Activated CD8-positive, alpha-beta T cell treated with anti-CD3 and anti-CD28 coated beads, Interleukin-2, amount 10 ng/mL, durations not matched to agents 7 days and 5 days (primary cell): ENCODE results near the gene ITPK1. TPM values are rescaled to one million over a fixed set of nuclear protein-coding genes. Genes with fewer than 3 reads are reported as not detected.

Source experiments
- ATAC-seq: fragments of 150-1000 bp; cut with Tn5 transposase; one replicate; pipeline ENCODE4 v1.10.0; 2021; ENCODE audit warnings: moderate library complexity
- CTCF ChIA-PET: fragments of 350-600 bp; sonication (Branson Sonifier 250); formaldehyde crosslinking; loops from one replicate; lab custom pipeline; 2021; ENCODE audit warnings: antibody characterized with exemption; lab: Charles Lee
- POLR2A ChIA-PET: fragments of 350-600 bp; sonication (Branson Sonifier 250); formaldehyde crosslinking; loops from one replicate; lab custom pipeline; 2021; ENCODE audit warnings: antibody characterized with exemption; lab: Charles Lee
- DNase-seq: peaks from one replicate; pipeline ENCODE4 v3.0.0-alpha.2; 2020
- H3K27ac Mint-ChIP-seq: one replicate; pipeline ENCODE4 v1.8.0; 2021; ENCODE audit warnings: mild to moderate bottlenecking, mixed read lengths
- H3K27me3 Mint-ChIP-seq: one replicate; pipeline ENCODE4 v1.8.0; 2021; ENCODE audit warnings: low read depth, mixed read lengths
- H3K36me3 Mint-ChIP-seq: one replicate; pipeline ENCODE4 v1.8.0; 2021; ENCODE audit warnings: low read depth, mixed read lengths
- H3K4me1 Mint-ChIP-seq: one replicate; pipeline ENCODE4 v1.8.0; 2021; ENCODE audit warnings: low read depth, mixed read lengths
- H3K4me3 Mint-ChIP-seq: one replicate; pipeline ENCODE4 v1.8.0; 2021; ENCODE audit warnings: mild to moderate bottlenecking, mixed read lengths
- H3K9me3 Mint-ChIP-seq: one replicate; pipeline ENCODE4 v1.8.0; 2022; ENCODE audit warnings: mixed read lengths; ENCODE audit not compliant: insufficient read depth
- total RNA-seq, 2 experiments: library from RNA; stranded (reverse); gene quantifications; one replicate each; pipeline ENCODE4 v1.2.3, GENCODE V29; 2021

ITPK1 gene
- total RNA-seq, 2 experiments from 2014 or later, result 103 to 107 TPM

DNA sequence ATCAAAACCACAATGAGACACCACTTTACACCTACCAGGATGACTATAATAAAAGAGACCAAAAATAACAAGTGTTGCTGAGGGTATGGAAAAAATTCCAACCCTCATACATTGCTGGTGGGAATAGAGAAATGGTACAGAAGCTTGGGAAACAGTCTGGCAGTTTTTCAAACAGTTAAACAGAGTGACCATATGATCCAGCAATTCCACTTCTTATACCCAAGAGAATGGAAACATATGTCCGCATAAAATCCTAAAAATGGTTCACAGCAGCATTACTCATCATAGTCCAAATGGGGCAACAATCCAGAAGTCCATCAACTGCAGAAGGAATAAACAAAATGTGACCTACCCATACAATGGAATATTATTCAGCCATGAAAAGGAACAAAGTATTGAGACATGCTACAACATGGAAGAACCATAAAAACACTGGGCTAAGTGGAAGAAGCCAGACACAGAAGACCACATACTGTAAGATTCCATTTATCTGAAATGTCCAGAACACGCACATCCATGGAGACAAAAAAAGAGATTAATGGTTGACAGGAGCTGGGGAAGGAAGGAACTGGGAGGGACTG is 148.3 kb downstream of the ITPK1 start:
- Mint-ChIP-seq H3K9me3 (no peaks in the 10 kb centered on the region), H3K27ac (no peak overlapping the region), H3K27me3 (no peaks in the 10 kb centered on the region), H3K4me3 (no peak overlapping the region), H3K4me1 (no peaks in the 10 kb centered on the region), H3K36me3 (peaks cover 14% of the 10 kb centered on the region)
- ATAC-seq (no peak), DNase-seq (no peak)
- ChIA-PET CTCF (no interaction called here), POLR2A (no interaction called here)

DNA sequence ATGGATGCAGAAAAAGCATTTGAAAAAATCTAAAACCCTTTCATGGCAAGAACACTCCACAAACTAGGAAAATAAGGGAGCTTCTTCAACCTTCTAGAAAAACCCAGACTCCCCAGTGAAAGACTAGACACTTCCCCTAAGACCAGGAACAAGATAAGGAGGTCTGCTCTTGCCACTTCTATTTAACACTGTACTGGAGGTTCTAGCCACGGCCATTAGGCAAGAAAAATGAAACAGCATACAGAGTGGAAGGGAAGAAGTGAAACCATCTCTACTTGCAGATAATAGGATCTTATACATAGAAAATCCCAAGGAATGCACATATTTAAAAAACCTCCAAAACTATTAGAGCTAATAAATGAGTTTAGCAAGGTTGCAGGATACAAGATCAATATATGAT is 150.4 kb downstream of the ITPK1 start:
- Mint-ChIP-seq H3K36me3 (peaks cover 10% of the 10 kb centered on the region), H3K27ac (no peak overlapping the region), H3K4me1 (no peaks in the 10 kb centered on the region), H3K9me3 (no peaks in the 10 kb centered on the region), H3K27me3 (no peaks in the 10 kb centered on the region), H3K4me3 (no peak overlapping the region)
- ChIA-PET POLR2A (no interaction called here), CTCF (interaction anchor here (0.7 to 1.8 kb wide), 2 partner anchors 10 to 13 kb away, joined by 3 to 4 read pairs; no protein-coding TSS in a partner anchor)
- DNase-seq, result no peak
- no peak for ATAC-seq

DNA sequence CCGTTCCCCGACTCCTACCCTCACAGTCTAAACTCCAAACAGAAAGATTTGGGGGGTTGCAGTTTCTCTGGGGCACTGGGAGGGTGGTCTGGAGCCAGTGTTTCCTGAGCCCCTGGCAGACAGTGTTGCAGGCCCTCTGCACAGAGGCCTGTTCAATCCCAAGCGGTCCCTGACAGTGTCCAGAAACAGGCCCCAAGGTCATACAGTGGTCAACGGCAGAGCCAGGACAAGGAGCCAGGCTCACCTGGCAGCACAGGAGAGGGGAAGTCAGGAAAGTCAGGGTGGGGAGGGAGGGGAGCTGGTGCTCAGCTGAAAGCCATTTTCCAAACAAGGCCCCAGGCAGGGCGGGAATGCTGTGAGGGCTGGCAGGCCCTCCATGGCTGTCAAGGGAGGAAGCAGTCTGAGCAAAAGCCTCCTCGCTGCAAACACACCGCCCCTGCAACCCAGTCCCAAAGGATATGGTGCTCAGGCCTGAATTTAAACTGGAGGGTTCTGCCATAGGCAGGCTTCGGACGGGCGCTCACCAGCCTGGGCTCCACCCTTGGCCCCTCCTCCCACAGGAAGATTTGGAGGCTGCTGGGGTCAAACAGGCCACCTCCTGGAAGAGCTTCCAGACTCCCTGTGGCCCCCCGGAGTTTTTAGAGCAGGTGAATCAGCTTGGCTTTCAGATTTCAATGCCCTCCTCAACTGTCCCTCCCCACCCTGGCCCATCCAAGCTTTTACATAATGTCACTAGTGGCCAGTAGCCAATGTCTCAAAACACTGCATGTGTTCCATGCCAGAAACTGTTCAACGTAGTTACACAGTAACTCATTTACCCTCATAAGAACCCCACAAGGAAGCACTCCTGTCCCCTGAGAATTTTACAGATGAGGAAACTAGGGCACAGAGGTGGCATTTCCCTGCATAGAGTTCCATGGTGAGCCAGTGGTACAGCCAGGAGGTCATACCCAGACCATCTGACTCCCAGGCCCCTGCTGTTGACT is 151.3 kb downstream of the ITPK1 start:
- CTCF ChIA-PET, result interaction anchor here (1.8 kb wide), 1 partner anchor 12 kb away, joined by 4 read pairs; no protein-coding TSS in a partner anchor
- no peak overlapping the region for H3K27ac Mint-ChIP-seq

DNA sequence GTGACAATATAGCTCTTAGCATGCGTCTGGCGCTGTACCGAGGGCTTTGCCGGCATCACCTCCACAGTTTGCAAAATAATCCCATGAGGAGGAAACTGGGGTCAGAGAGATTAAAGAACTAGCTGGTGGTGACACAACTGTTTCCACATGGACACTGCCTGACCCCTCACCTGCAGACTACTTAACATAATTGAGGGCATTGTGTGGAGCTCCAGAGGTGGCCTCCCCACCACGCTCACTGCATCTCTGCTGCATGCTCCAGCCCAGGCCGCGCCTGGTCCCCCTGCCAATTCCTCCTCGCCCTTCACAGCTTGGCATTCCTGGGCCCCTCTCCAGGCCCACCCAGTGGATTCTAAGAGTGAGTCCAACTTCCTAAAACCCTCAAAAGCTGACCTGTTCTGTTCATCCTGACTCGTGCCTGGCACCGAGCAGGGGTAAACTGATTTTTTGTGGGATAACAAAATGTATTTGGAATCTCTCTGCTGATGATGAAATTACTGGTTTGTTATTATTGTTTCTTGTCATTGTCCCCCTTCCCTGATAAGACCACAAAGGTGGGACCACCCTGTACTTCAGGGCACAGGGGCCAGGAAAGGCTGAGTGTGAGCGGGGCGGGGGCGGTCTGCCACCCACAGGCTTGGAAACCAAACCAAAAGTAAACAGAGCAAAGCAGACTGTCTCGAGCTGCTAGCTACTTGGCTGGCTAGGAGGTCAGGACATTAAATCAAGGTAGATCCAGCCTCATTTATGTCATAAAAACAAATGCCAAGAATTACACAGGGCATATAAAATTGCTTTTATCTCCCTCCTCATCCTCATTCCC is 152.2 kb downstream of the ITPK1 start:
- no peaks in the 10 kb centered on the region for H3K9me3 Mint-ChIP-seq
- CTCF ChIA-PET, result interaction anchor here (1.0 to 1.5 kb wide), 2 partner anchors 170 to 255 kb away, joined by 3 to 4 read pairs; no protein-coding TSS in a partner anchor
- H3K27ac Mint-ChIP-seq, result peak overlapping the region; percentile 44
- POLR2A ChIA-PET, result no interaction called here
- ATAC-seq (no peak), DNase-seq (no peak)
- no peaks in the 10 kb centered on the region for H3K27me3 Mint-ChIP-seq
- peaks cover 8% of the 10 kb centered on the region for H3K36me3 Mint-ChIP-seq
- no peaks in the 10 kb centered on the region for H3K4me1 Mint-ChIP-seq
- H3K4me3 Mint-ChIP-seq, result no peak overlapping the region

More for the DNA sequence above, 151.3 kb downstream of the ITPK1 start:
- H3K9me3 Mint-ChIP-seq, result no peaks in the 10 kb centered on the region
- DNase-seq (no peak), ATAC-seq (no peak)
- POLR2A ChIA-PET, result no interaction called here
- peaks cover 8% of the 10 kb centered on the region for H3K36me3 Mint-ChIP-seq
- H3K4me3 Mint-ChIP-seq, result no peak overlapping the region
- H3K4me1 Mint-ChIP-seq, result no peaks in the 10 kb centered on the region
- no peaks in the 10 kb centered on the region for H3K27me3 Mint-ChIP-seq

DNA sequence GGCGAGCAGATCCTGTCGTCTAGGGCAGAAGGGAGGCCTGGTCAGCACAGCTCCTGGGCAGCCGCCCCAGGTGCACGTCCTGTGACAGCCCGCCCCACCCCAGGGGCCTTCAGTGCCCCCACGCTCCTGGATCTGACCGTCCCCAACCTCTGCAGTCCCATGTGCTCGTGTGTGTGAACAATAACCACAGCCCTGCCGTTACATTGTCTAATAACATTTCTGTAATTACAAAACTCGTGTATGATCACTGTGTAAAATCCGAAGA is 153.0 kb downstream of the ITPK1 start:
- DNase-seq (no peak), ATAC-seq (no peak)
- POLR2A ChIA-PET, result no interaction called here
- Mint-ChIP-seq H3K4me1 (no peaks in the 10 kb centered on the region), H3K27ac (no peak overlapping the region), H3K9me3 (no peaks in the 10 kb centered on the region), H3K4me3 (no peak overlapping the region), H3K36me3 (peaks cover 13% of the 10 kb centered on the region), H3K27me3 (no peaks in the 10 kb centered on the region)
- CTCF ChIA-PET, result interaction anchor here (1.0 to 1.5 kb wide), 2 partner anchors 171 to 256 kb away, joined by 3 to 4 read pairs; no protein-coding TSS in a partner anchor

DNA sequence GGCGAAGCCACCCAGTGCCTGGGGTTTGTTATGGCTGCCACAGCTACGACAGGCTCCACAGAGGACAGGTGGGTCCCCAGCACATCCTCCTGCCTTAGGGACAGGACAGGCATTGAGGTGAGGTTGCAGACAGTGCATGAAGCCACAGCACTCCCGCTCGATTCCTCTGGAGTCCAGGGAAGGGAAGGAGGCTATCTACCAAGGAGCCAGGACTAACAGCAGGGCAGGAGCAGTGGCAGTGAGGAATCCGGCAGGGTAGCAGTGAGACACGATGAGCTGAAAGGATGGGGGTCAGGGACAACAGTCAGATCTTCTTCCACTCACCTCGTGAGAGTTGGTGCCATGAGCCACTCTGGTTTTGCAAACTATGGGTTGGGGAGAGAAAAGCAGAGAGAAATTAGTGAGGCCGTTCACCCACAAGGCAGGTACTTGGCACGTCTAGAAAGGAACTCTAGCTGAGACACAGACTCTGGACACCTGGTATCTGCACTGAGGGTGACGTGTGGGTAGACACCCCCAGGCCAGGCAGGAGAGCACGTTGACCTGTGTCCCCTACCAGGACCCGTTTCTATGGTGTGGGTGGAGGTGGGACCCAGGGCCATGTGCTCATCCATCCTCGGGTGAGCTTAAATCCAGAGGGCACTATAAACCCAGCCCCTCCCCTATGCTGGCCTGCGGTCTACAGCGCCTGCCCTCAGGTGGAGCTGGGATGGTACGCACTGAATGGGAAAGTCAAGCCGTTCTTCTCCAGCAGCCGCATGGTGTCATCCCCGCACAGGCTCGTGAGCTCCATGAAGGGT is 153.5 kb downstream of the ITPK1 start:
- H3K9me3 Mint-ChIP-seq, result no peaks in the 10 kb centered on the region

DNA sequence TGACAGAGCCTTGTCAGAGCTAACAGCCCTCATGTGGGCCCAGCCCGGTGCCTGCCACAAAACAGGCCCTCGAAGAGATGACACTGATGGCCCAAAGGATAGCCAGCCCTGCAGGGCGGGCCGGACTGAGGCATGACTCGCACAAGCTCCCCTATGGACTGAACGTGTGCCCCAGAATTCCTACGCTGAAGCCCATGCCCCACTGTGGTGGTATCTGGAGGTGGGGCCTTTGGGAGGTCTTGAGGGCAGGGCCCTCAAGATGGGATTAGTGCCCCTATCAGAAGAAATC is 154.2 kb downstream of the ITPK1 start:
- DNase-seq (no peak), ATAC-seq (no peak)
- Mint-ChIP-seq H3K27me3 (no peaks in the 10 kb centered on the region), H3K9me3 (no peaks in the 10 kb centered on the region), H3K27ac (no peak overlapping the region), H3K4me3 (no peak overlapping the region), H3K4me1 (no peaks in the 10 kb centered on the region), H3K36me3 (peaks cover 10% of the 10 kb centered on the region)
- ChIA-PET POLR2A (no interaction called here), CTCF (no interaction called here)

More for the DNA sequence above, 153.5 kb downstream of the ITPK1 start:
- DNase-seq (no peak), ATAC-seq (no peak)
- H3K27ac Mint-ChIP-seq, result no peak overlapping the region
- no peak overlapping the region for H3K4me3 Mint-ChIP-seq
- H3K36me3 Mint-ChIP-seq, result peaks cover 8% of the 10 kb centered on the region
- ChIA-PET POLR2A (no interaction called here), CTCF (interaction anchor here (1.0 to 1.5 kb wide), 2 partner anchors 171 to 257 kb away, joined by 3 to 4 read pairs; no protein-coding TSS in a partner anchor)
- no peaks in the 10 kb centered on the region for H3K27me3 Mint-ChIP-seq
- H3K4me1 Mint-ChIP-seq, result no peaks in the 10 kb centered on the region

DNA sequence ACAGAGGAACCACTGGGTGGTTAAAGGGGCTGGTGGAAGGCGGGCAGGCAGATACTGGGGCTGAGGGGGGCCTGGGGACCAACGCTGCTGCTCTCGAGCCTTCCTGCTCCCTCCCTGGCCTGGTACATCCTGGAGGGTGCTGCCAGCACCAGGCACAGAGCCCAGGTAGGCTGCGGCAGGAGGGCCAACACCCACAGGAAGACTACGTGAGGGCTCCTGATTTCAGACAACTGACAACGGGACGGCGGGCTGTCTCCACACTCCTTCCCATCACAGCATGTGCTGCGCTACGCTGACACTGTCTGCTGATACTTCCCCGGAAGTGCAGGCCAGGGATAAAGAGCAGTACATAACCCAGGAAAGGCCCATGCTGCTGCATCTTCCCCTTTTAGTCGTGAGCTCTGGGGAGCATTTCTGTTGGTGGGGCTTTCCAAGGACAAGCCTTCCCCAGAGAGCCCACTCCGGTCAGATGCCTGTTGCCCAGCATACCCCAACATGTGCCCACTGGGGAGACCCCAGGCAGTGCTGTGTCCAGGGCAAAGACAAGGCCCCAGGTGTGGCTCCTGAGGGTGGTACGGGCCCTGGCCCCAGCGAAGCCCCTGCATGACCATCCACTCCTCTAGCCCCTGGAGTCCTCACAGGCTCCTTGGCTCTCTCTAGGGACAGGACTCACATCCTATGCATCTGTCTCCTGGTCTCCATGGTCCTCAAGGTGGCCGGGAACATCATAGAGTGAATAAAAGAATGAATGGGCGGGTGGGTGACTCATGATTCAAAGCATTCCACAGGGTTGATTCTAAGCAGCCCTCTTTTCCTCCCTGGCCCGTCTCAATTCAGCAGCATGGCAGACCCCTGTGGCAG is 154.8 kb downstream of the ITPK1 start:
- no peak for ATAC-seq

DNA sequence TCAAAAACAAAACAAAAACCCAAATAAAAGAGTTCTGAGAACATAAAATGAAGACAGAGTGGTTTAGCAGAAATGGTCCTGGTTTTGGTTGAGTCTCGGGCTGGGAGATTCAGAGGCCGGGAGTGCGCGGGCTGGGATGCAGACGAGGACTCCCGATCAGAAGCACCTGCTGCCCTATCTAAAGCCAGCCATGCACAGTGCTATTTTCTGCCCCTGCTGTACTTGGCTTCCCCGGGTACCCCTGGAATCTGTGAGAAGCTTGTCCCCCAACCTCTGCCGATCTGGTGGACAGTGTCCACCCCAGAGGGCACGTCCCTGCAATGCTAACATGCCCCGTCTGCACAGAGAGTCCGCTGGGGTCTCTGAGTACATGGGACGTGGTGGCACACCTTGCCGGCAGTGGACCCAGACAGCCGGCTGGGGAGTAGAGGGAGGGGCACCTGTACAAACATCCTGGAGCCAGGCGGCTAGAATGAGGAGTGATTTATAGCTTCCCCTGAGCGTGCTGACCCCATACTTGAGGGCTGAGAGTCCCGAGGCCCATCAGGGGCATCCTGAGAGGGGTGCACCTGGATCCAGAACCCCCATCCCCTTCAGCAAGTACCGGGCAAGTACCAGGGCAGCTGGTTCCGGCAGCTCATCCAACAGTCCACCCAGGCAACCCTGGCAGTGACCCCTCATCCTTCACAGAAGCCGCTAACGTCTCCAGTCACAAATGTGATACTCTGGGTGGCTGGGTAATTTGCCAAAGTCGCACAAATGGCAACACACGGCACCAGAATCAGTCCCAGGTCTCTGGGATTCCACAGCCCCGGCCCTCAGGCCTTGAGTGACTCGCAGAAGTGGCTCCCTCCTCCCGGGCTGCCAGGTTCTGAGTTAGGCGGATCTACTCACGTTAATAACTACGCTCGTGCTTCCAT is 155.7 kb downstream of the ITPK1 start:
- DNase-seq (no peak), ATAC-seq (no peak)
- Mint-ChIP-seq H3K27me3 (no peaks in the 10 kb centered on the region), H3K4me3 (no peak overlapping the region), H3K36me3 (peaks cover 13% of the 10 kb centered on the region), H3K27ac (peak overlapping the region; percentile 11), H3K9me3 (no peaks in the 10 kb centered on the region), H3K4me1 (no peaks in the 10 kb centered on the region)
- ChIA-PET POLR2A (interaction anchor here (1.2 kb wide), 1 partner anchor 9 kb away, joined by 5 read pairs; no protein-coding TSS in a partner anchor), CTCF (no interaction called here)

More for the DNA sequence above, 154.8 kb downstream of the ITPK1 start:
- Mint-ChIP-seq H3K36me3 (peaks cover 13% of the 10 kb centered on the region), H3K9me3 (no peaks in the 10 kb centered on the region), H3K27ac (no peak overlapping the region), H3K4me3 (no peak overlapping the region), H3K27me3 (no peaks in the 10 kb centered on the region), H3K4me1 (no peaks in the 10 kb centered on the region)
- ChIA-PET POLR2A (interaction anchor here (1.2 kb wide), 1 partner anchor 8 kb away, joined by 5 read pairs; no protein-coding TSS in a partner anchor), CTCF (no interaction called here)
- DNase-seq, result no peak

DNA sequence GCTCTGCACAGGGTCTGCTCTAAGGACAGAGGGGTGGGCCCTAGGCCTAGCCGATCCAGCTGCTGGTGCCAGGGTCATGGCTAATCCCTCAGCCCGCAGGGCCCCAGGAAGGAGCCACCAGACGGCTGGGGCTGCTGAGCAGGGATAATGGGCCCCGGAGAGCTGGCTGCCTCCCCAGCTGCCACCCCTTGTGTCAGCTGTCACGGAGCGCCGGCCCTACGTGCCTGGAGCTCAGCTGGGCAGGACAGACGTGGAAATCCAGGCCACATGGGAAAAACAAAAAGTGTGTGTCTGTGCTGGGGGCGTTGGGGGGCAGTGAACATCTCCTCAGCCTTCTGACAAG is 156.6 kb downstream of the ITPK1 start:
- DNase-seq (no peak), ATAC-seq (no peak)
- Mint-ChIP-seq H3K36me3 (peaks cover 13% of the 10 kb centered on the region), H3K4me1 (no peaks in the 10 kb centered on the region), H3K9me3 (no peaks in the 10 kb centered on the region), H3K27ac (no peak overlapping the region), H3K4me3 (no peak overlapping the region), H3K27me3 (no peaks in the 10 kb centered on the region)
- CTCF ChIA-PET, result no interaction called here
- POLR2A ChIA-PET, result interaction anchor here (1.2 kb wide), 1 partner anchor 9 kb away, joined by 5 read pairs; no protein-coding TSS in a partner anchor
